ENCODE results near the gene MAGI1. TPM values are rescaled to one million over a fixed set of nuclear protein-coding genes. Genes with fewer than 3 reads are reported as not detected.

MAGI1 gene
- total and polyA plus RNA-seq, 2 experiments from 2014 or later = 33.9 to 87.0 TPM

DNA sequence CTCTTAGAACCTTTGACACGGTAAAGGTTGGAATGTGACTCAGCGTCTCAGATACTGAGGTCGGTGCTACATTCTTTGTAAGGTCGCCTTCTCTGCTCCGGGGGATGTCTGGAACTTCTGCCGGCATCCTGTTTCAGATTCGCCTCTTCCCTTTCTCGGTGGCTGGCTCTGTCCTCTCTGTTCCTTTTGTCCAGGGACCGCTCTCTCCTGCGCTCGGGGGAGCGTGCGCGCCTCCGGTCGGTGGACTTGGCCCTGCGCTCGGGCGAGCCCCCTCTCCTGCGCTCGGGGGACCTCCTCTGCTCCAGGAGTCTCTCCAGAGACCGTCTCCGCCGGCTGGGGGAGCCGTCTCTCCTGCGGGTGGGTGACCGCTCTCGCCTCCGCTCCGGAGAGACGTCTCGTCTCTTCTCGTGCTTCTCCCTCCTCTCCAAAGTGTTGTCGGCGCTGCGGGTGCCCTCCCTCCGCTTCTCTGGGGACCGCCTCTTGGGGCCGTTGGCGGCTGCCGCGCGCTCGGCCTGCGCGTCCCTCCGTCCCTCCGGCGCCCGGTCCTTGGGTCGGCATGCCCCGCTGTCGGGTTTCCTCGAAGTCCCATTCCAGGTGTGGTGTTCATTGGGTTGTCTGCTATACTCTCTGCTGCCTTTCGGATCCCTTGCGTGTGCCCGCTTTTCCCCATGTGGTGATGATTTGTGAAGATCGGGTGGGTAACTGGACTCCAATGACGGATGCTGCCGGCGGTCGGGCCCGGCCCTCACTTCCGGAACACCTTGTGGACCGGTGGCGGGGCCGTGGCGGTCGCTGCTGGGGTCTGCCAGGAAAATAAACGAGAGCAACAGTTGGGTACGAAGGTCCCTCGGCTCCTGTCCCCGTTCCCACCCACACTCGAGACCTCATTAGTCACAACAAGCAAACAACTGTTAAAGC is 682.1 kb downstream of the MAGI1 start:
- H3K4me3 ChIP-seq = no peak overlapping the region
- H3K27me3 ChIP-seq = no peaks in the 10 kb centered on the region
- DNase-seq (ENCODE audit: low read depth in 1 of 2, low spot score in 1 of 2) = peak in 1 of 2 donors; percentile 18
- TF ChIP-seq, protein P1, sequence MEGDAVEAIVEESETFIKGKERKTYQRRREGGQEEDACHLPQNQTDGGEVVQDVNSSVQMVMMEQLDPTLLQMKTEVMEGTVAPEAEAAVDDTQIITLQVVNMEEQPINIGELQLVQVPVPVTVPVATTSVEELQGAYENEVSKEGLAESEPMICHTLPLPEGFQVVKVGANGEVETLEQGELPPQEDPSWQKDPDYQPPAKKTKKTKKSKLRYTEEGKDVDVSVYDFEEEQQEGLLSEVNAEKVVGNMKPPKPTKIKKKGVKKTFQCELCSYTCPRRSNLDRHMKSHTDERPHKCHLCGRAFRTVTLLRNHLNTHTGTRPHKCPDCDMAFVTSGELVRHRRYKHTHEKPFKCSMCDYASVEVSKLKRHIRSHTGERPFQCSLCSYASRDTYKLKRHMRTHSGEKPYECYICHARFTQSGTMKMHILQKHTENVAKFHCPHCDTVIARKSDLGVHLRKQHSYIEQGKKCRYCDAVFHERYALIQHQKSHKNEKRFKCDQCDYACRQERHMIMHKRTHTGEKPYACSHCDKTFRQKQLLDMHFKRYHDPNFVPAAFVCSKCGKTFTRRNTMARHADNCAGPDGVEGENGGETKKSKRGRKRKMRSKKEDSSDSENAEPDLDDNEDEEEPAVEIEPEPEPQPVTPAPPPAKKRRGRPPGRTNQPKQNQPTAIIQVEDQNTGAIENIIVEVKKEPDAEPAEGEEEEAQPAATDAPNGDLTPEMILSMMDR (IDR thresholded peaks at IDR 0.05; ENCODE audit: low read depth, low read length) = no peak
- H3K27ac ChIP-seq = no peak overlapping the region
- no peaks in the 10 kb centered on the region for H3K4me1 ChIP-seq (ENCODE audit: low read depth)
- peaks cover 11% of the 10 kb centered on the region for H3K36me3 ChIP-seq
- no peaks in the 10 kb centered on the region for H3K9me3 ChIP-seq (ENCODE audit: low read depth)

DNA sequence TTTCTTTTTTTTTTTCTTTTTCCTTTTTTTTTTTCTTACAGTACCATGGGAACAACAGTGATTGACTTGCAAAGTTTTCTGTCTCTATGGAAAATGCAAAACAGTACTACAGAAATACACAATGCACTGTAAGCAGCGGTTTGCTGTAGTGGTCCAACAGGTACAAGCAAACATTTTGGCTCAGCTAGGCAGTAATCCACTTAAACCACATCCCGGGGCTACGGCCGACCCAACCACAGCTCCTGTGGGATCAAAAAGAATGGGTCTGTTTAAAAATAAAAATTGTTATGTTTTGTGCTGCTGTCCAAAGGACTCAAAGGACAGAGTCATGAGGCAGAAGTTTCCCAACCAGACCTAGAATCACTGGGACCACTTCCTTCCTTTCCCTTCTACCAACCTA is 683.8 kb downstream of the MAGI1 start:
- TF ChIP-seq, protein P1 (IDR thresholded peaks at IDR 0.05; ENCODE audit: low read depth, low read length) = no peak
- H3K9me3 ChIP-seq (ENCODE audit: low read depth) = no peaks in the 10 kb centered on the region
- H3K27ac ChIP-seq = no peak overlapping the region
- peaks cover 3% of the 10 kb centered on the region for H3K36me3 ChIP-seq
- no peaks in the 10 kb centered on the region for H3K27me3 ChIP-seq
- DNase-seq (ENCODE audit: low read depth in 1 of 2, low spot score in 1 of 2) = no peak
- no peak overlapping the region for H3K4me3 ChIP-seq
- peaks cover 3% of the 10 kb centered on the region for H3K4me1 ChIP-seq (ENCODE audit: low read depth)

DNA sequence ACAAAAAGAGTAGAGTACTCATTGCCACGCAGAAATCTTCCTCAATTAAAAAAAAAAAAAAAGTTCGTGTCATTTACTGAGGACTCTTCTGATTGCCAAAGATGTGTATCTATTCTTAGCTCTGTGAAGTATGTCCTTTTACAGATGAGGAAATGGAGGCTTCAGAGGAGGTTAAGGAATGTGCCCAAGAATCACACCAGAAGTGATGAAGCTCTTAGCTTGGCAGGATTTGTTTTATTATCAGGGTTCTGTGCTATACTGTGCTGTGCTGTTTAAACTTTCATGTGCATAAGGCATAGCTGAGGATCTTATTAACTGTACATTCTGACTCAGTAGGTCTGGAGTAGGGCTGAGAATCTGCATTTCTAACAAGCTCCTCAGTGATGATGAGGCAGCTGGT is 685.8 kb downstream of the MAGI1 start:
- Histone ChIP-seq H3K27ac (no peak overlapping the region), H3K4me3 (no peak overlapping the region), H3K4me1 (ENCODE audit: low read depth) (peaks cover 7% of the 10 kb centered on the region), H3K27me3 (no peaks in the 10 kb centered on the region), H3K9me3 (ENCODE audit: low read depth) (no peaks in the 10 kb centered on the region), H3K36me3 (no peaks in the 10 kb centered on the region)
- no peak for DNase-seq (ENCODE audit: low read depth in 1 of 2, low spot score in 1 of 2)
- TF ChIP-seq, protein P1 (IDR thresholded peaks at IDR 0.05; ENCODE audit: low read depth, low read length) = no peak

DNA sequence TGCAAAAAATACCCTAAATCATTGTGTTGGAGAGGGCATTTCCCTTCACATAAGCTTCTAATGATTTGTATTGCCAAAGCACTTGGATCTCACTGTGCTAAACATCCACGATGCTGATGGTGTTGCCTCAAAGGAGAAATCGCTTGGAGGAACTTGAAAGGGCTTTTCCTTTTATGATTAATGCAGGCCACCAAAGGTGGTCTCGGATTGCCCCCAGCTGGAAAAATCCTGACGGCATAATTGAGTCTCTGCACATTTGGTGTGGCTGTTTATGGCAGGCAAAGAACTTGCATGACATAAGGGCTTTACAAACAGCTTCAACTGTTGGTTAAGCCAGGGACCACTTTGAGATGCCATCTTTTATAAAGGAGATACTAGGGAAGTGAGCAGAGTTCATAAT is 687.0 kb downstream of the MAGI1 start:
- DNase-seq (ENCODE audit: low read depth in 1 of 2, low spot score in 1 of 2) = no peak
- Histone ChIP-seq H3K36me3 (no peaks in the 10 kb centered on the region), H3K4me1 (ENCODE audit: low read depth) (peaks cover 7% of the 10 kb centered on the region), H3K27me3 (no peaks in the 10 kb centered on the region), H3K27ac (no peak overlapping the region), H3K9me3 (ENCODE audit: low read depth) (no peaks in the 10 kb centered on the region), H3K4me3 (no peak overlapping the region)
- TF ChIP-seq, protein P1 (IDR thresholded peaks at IDR 0.05; ENCODE audit: low read depth, low read length) = no peak

DNA sequence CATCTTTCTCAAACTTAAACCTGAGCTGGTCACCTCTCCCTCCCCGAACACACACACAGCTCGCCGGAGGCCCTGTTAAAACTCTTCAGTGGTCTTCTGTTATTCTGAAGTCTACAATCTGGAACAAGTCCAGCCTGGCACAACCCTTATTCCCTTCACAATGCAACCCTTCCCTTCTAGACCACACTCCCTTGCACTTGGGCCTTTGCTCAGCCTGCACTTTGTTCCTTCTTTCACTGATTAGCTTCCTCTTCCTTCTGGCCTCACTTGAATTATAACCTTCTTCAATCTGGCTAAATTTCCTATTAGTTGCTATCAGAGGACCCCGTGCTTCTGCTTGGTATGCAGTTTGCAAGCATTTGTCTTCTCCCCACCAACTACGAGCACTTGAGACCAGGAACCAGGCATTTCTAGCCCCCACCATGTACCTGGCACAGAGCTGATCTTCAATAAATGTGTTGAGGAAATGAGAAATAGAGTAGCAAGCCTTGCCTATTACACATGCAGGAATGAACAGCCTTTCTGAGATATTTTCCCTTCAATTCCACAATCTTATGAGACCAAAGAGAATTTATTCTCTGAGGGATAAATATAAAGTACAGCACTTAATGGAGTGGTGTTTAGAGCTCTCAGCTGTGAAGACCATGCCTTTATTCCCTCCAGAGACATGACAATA is 687.8 kb downstream of the MAGI1 start:
- Histone ChIP-seq H3K27me3 (no peaks in the 10 kb centered on the region), H3K9me3 (ENCODE audit: low read depth) (no peaks in the 10 kb centered on the region), H3K4me3 (no peak overlapping the region), H3K27ac (no peak overlapping the region), H3K4me1 (ENCODE audit: low read depth) (peaks cover 7% of the 10 kb centered on the region), H3K36me3 (no peaks in the 10 kb centered on the region)
- DNase-seq (ENCODE audit: low read depth in 1 of 2, low spot score in 1 of 2) = no peak
- TF ChIP-seq, protein P1 (IDR thresholded peaks at IDR 0.05; ENCODE audit: low read depth, low read length) = no peak
